Keratinocyte (primary cell): ENCODE results near the gene NR3C2.

ENCODE experiments used
- CTCF ChIP-seq, 3 experiments: IDR thresholded peaks in 1 of 3; conservative IDR thresholded peaks in 1 of 3; optimal IDR thresholded peaks in 1 of 3; 2 replicates in 2 of 3; 3 replicates in 1 of 3; pipeline versions ENCODE3 to v1.5.1; 2011; ENCODE audit warnings: low read length in 3 of 3, mild to moderate bottlenecking in 3 of 3, moderate library complexity in 2 of 3, control low read depth in 1 of 3, inconsistent platforms in 1 of 3; ENCODE audit not compliant: insufficient read depth in 2 of 3; ENCODE audit errors: extremely low read depth in 1 of 3
- EZH2 ChIP-seq: IDR thresholded peaks from one replicate; pipeline ENCODE4 v1.6.1; 2012; ENCODE audit warnings: inconsistent platforms, mild to moderate bottlenecking, low read length, moderate library complexity

- TF ChIP-seq EZH2 (no peak), CTCF (optimal IDR thresholded peaks at IDR 0.05 in 1 of 3, IDR thresholded peaks at IDR 0.05 in 1 of 3, conservative IDR thresholded peaks at IDR 0.05 in 1 of 3; ENCODE audit: extremely low read depth in 1 of 3, insufficient read depth in 2 of 3, low read length in 3 of 3) (no peak)
Measured at GRCh38 chr4:148235809-148236208, 206.4 kb downstream of the NR3C2 start.
